ENCODE data around the gene SETD9.

SETD9 gene

DNA sequence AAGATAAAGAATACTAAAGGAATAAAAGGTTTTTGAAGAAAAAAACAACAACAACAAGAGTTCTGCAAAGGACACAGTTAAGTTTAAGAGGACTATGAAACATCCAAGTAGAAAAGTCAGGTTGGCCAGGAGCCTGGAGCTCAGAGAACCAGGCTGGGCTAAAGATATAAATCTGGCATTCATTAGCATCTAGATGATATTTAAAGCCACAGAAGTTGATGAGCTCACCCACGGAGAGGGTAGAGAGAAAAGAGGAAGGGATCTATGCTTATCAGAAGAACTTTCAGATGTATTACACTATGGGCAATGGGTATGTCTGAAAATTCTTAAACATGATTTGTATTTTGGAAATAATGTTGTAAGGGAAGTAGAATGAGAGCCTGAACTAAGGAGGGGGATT, 32.6 kb downstream of the SETD9 start:
- no peak for DNase-seq

DNA sequence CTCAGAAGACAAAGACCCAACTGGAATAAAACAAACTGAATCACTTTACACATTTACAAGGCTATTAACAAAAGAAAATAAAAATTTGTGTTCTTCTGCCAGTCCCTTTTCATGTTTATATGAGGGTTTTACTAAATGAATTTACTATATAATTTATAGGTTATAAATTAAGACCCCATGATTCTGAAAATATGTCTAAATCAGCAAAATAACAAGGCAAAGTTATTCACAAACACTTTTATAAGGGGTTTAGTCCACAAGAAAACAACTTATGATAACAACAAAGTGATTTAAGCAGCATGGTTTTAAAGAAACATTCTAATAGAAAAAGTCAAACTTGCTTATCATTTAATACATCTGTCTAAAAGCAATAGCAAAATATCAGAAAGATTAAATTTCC, 37.7 kb downstream of the SETD9 start:
- no peak for DNase-seq

GRCh38 chr5:56950626-56951125, 41.3 kb downstream of the SETD9 start:
- DNase-seq, result peak; percentile 32 to 82

DNA sequence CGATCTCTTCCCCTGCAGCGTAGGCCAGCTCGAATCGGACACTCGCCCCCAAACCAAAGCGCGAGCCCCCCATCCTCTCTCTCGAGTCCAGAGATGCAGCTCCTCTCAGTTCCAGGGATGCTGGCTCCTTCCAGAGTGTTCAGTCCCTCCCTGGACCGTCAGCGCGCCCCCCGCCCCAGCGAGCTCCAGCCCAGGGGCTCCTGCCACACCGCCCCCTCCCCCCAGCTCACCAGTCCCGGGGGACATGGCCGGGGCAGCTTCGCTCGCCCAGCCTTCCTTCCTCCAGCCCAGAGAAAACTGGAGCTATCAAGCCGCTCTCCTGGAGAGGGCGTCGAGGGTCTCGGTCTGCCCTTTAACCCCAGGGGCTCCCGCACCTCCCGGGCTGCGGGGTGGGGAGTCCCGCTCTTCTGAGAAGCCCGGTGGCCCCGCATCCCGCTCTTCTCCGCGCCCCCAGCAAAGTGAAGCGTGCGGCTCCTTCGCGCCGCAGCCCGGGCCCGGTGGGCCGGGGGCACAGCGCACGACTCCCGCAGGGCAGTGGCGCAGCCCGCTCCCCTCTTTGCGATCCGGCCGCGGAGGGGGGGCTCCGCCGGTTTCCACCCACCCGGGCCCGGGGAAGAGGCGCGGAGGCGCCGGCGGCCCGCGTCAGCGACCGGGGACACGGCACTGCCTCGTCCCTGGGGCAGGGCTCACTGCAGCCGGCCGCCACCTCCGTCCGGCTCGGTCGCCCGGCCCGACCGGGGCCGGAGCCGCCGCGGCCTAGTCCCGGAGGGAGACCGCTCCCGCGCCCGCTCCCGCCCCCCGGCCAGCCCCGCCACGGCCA, 41.9 kb downstream of the SETD9 start:
- no peak for DNase-seq

DNA sequence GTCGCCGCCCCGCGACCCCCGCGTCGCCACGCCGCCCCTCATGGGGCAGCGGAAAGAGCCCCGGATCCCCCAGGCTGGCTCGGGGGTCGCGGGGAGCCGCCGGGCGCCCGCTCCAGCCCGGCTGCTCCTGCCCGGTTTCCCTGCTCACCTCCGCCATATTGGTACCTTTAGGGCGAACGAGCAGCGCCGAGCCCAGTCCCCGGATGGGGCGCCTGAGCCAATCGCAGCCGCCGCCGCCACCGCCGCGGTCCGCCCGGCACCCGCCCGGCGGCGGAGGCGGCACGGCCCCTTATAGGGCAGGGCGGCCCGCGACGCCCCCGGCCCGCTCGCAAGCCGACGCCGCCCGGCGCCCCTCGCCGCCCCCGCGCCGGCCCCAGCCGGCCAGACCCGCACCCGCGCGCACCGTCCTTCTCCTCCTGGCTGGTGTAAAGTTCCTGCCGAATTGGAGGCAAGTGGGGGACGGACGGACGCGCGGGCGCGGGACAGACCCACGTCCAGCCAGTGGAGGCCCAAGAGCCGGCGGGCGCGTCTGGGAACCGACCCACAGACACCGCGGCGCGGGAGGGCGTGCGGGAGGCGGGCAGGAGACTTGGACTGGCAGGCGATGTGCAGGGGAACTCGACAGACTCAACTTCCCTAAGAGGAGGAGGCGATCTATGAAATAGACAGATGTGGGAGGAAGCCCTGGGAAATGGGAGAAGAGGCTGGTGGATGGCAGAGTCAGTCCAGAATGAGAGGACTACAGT, 42.7 kb downstream of the SETD9 start, which contains the start of gene MIER3:
TSS of gene MIER3 (minus strand) at position 178 of the 746 bp plus-strand sequence. CDS start at position 157, 21 bp downstream.
- DNase-seq, result peak; percentile 26 to 69

DNA sequence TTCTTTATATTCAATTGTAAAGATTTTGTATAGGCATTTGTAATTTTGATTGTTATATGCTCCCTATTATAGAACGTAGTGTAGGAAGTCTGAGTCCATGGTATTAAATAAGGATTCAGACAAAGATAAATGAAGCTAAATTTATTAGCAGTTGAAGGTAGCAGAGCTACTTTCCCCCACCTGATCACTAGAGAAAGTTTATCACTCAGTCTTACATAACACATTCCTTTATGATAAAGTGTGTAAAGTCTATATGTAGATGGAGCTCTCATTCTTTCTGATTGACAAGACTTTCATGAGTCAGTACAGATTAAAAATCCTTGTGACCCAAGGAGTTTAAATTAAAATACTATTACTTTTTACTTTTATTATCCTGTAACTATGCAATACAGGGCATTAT, 44.9 kb downstream of the SETD9 start:
- no peak for DNase-seq

DNA sequence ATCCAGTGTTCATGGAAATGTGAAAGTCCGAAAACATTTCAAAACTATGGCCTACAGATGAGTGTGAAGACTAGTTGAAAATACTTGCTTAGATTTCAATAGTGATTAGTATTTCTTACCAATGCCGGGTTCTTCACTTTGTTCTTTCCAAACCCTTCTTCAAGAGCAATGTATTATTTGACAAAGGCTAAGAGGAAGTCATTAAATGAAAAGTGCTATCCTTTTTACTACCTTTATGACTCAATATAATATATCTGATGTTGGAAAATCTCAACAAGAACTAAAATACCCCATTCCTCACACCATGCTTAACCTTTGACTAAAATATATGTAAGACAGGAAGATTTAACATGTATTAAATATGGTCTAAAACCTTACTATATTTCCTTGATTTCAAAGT, 49.2 kb downstream of the SETD9 start:
- DNase-seq, result no peak

- no peak for DNase-seq
Observed at GRCh38 chr5:56959326-56959725, 49.9 kb downstream of the SETD9 start.

GRCh38 chr5:56961746-56962145, 52.4 kb downstream of the SETD9 start:
- no peak for DNase-seq

GRCh38 chr5:56962286-56962685, 52.9 kb downstream of the SETD9 start:
- no peak for DNase-seq

- DNase-seq, result no peak
Observed at GRCh38 chr5:56963246-56963645, 53.9 kb downstream of the SETD9 start.

DNA sequence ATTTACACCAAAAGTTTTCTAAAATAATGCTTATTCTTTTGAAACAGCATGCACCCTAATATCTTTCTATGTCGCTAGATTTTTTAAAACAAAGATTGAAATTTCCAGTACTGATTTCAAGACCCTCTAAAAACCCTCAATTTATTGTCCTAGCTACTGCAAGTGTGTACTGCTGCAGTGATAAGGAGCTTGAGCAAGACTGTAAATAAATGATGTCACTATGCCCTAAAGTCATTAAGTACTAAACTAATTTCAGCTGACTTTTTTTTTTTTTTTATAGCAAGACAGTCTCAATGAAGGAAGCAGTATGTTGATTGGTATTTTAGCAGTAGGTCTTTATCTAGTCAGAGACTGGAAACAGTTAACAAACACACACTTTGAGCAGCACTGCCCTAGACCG, 54.8 kb downstream of the SETD9 start:
- no peak for DNase-seq
